GM12864 (cell line): ENCODE measurements around the gene RASAL3.

Source experiments
- DNase-seq: peaks from one replicate; pipeline ENCODE4 v3.0.0-alpha.2; 2011; ENCODE audit warnings: low read depth
- H3K4me3 ChIP-seq: 2 replicates; pipeline ENCODE4 v1.5.1; 2011; ENCODE audit warnings: mild to moderate bottlenecking, low read depth, low read length, control low read depth
- CTCF ChIP-seq: IDR thresholded peaks from 2 replicates; pipeline ENCODE4 v1.5.1; 2011; ENCODE audit warnings: low read depth, mild to moderate bottlenecking, moderate library complexity, low read length, control low read depth, inconsistent platforms; ENCODE audit errors: missing control alignments

RASAL3 gene

DNA sequence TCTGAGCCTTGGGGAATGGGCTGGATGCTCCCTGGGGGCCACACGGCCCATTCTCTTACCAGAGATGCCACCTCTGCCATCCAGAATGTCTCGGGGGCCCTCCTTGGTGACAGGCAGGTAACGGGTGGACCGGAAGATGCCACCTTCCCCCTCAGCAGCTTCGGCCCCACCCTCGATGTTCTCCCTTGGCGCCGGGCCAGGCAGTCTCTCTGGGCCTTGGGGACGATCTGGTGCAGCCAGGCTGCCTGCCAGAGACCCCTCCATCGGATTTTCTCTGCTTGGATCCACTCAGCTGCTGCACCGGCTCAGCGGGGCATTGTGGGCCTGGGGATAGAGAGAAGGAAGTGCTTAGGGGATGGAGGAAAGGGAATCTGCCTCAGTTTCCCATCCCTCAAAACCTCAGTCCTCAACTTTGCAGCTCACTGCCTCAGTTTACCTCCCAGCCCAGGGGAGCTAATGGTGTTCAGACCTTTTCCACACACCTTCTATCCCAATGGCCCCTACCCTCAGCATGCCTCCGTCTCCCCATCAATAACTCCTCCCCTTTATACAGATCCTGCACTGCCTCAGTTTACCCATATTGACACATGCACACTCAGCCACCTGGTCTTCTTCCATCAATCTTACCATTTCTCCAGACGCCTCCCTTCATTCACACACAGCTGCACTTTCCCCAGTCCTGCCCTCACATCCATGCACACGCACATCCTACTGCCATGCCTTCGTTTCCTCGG is 16.1 kb downstream of the RASAL3 start:
- no peak for DNase-seq
- H3K4me3 ChIP-seq, result no peak overlapping the region
- TF ChIP-seq CTCF, result no peak

- TF ChIP-seq CTCF, result no peak
- DNase-seq, result no peak
- no peak overlapping the region for H3K4me3 ChIP-seq
Observed at GRCh38 chr19:15447057-15447456, 17.3 kb downstream of the RASAL3 start.

GRCh38 chr19:15445807-15446376 is 18.5 kb downstream of the RASAL3 start:
- no peak for TF ChIP-seq CTCF
- H3K4me3 ChIP-seq, result no peak overlapping the region
- DNase-seq, result no peak

- no peak for DNase-seq
- no peak overlapping the region for H3K4me3 ChIP-seq
- TF ChIP-seq CTCF, result no peak
Observed at GRCh38 chr19:15445227-15445605, 19.1 kb downstream of the RASAL3 start.

GRCh38 chr19:15444505-15445226 is 19.7 kb downstream of the RASAL3 start:
- TF ChIP-seq CTCF, result no peak
- no peak for DNase-seq
- no peak overlapping the region for H3K4me3 ChIP-seq

DNA sequence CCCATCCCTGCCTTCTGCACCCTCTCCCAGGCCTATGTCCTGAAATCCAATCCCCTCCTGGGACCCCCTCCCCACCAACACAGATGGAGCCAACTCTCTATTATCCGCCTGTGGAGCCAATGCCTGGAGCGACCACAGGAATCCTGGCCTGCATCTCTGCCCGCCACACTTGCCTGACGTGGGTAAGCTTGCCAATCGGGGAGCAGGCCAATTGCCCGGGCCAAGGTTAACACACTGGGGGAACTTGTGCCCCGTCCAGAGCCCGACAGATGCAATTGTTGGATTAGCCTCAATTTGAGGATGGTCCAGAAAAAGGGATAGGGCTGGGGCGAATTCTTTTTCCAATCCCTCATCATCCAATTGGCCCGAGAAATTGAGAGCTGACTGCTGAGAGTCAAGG is 20.5 kb downstream of the RASAL3 start:
- no peak overlapping the region for H3K4me3 ChIP-seq
- no peak for TF ChIP-seq CTCF
- DNase-seq, result no peak
